C4-2B (cell line): ENCODE data around the gene DRAM1.

Experiments
- H3K27ac ChIP-seq: fragments of 450-650 bp; 2 replicates; pipeline ENCODE4 v1.5.1; 2017
- CTCF ChIP-seq: fragments of 450-650 bp; conservative IDR thresholded peaks from 2 replicates; pipeline ENCODE4 v1.5.1; 2017; ENCODE audit warnings: mild to moderate bottlenecking
- ZFX ChIP-seq: fragments of 450-650 bp; IDR thresholded peaks from 2 replicates; pipeline ENCODE4 v1.6.1; 2017

The DRAM1 gene

GRCh38 chr12:101947316-101947715, 69.9 kb downstream of the DRAM1 start:
- TF ChIP-seq ZFX (no peak), CTCF (no peak)

GRCh38 chr12:101948365-101948764, 71.0 kb downstream of the DRAM1 start:
- no peak overlapping the region for H3K27ac ChIP-seq
- TF ChIP-seq ZFX: no peak
- no peak for TF ChIP-seq CTCF

More at GRCh38 chr12:101947316-101947715, 69.9 kb downstream of the DRAM1 start:
- no peak overlapping the region for H3K27ac ChIP-seq

- H3K27ac ChIP-seq: no peak overlapping the region
Observed at GRCh38 chr12:101951002-101951670, 73.8 kb downstream of the DRAM1 start.

GRCh38 chr12:101954113-101954512, 76.7 kb downstream of the DRAM1 start:
- no peak for TF ChIP-seq CTCF
- TF ChIP-seq ZFX: no peak
- H3K27ac ChIP-seq: no peak overlapping the region

More at GRCh38 chr12:101951002-101951670, 73.8 kb downstream of the DRAM1 start:
- TF ChIP-seq ZFX (no peak), CTCF (no peak)

- TF ChIP-seq ZFX (no peak), CTCF (no peak)
- H3K27ac ChIP-seq: no peak overlapping the region
Observed at GRCh38 chr12:101954676-101955075, 77.3 kb downstream of the DRAM1 start.

GRCh38 chr12:101957252-101957959, 80.0 kb downstream of the DRAM1 start:
- no peak overlapping the region for H3K27ac ChIP-seq
- TF ChIP-seq ZFX (no peak), CTCF (no peak)

GRCh38 chr12:101959607-101960006, 82.2 kb downstream of the DRAM1 start:
- H3K27ac ChIP-seq: no peak overlapping the region
- no peak for TF ChIP-seq CTCF
- no peak for TF ChIP-seq ZFX
